PFSK-1 (cell line): ENCODE results near the gene TNFAIP8.

ENCODE experiments used
- FOXP2 ChIP-seq: optimal IDR thresholded peaks from 2 replicates; pipeline ENCODE3; 2011; ENCODE audit warnings: borderline replicate concordance, control low read depth, inconsistent platforms; ENCODE audit not compliant: insufficient read depth; ENCODE audit errors: extremely low read length, extremely low read depth
- POLR2AphosphoS5 ChIP-seq: IDR thresholded peaks from 2 replicates; pipeline ENCODE4 v1.6.1; 2012; ENCODE audit warnings: low read depth, mild to moderate bottlenecking, control low read depth, low read length, moderate library complexity
- REST ChIP-seq, 2 experiments: IDR thresholded peaks; 2 replicates each; pipeline versions ENCODE4 v1.6.1 to v1.8.0; 2011 to 2012; ENCODE audit warnings: low read depth in 2 of 2, low read length in 2 of 2, control low read depth in 1 of 2, inconsistent platforms in 1 of 2, mild to moderate bottlenecking in 1 of 2, moderate library complexity in 1 of 2; ENCODE audit not compliant: insufficient read depth in 1 of 2
- SIN3A ChIP-seq: IDR thresholded peaks from 2 replicates; pipeline ENCODE4 v1.6.1; 2012; ENCODE audit warnings: mild to moderate bottlenecking, low read length, moderate library complexity, borderline replicate concordance; ENCODE audit not compliant: insufficient read depth
- TAF1 ChIP-seq: IDR thresholded peaks from 2 replicates; pipeline ENCODE4 v1.6.1; 2012; ENCODE audit warnings: low read length, control low read depth, borderline replicate concordance; ENCODE audit not compliant: insufficient read depth

GRCh38 chr5:119374901-119375300 is 19.1 kb downstream of the TNFAIP8 start:
- TF ChIP-seq REST (IDR thresholded peaks at IDR 0.05; ENCODE audit: insufficient read depth in 1 of 2, low read depth in 2 of 2, low read length in 2 of 2) (no peak), TAF1 (no peak), SIN3A (no peak), POLR2AphosphoS5 (no peak), FOXP2 (no peak)
